ENCODE results near the gene NPAS4.

- TF ChIP-seq RARB (CRISPR knock-in tag; IDR thresholded peaks at IDR 0.05) (no peak), ZFP3 (CRISPR knock-in tag; IDR thresholded peaks at IDR 0.05) (no peak), PATZ1 (CRISPR knock-in tag; IDR thresholded peaks at IDR 0.05; ENCODE audit: borderline replicate concordance) (no peak), GLIS3 (CRISPR knock-in tag; IDR thresholded peaks at IDR 0.05) (no peak), CREB5 (CRISPR knock-in tag; IDR thresholded peaks at IDR 0.05; ENCODE audit: low read depth) (no peak), ISL1 (CRISPR knock-in tag; IDR thresholded peaks at IDR 0.05) (no peak), ARNTL (CRISPR knock-in tag; IDR thresholded peaks at IDR 0.05; ENCODE audit: borderline replicate concordance, low read depth) (no peak), PPARA (CRISPR knock-in tag; IDR thresholded peaks at IDR 0.05; ENCODE audit: borderline replicate concordance) (no peak)
Measured at GRCh38 chr11:66448523-66448922, 27.7 kb downstream of the NPAS4 start.

Measured in SK-N-SH treated with all-trans-retinoic acid at 6 μM for 48 hours (cell line).